OCI-LY1 (cell line): Measurements from ENCODE around the gene LARP4.

ENCODE experiments used
- H2AFZ ChIP-seq: fragments of 200-600 bp; sonication (generic), shearing (Covaris generic); 2 replicates; pipeline ENCODE4 v1.6.0; 2014; ENCODE audit warnings: antibody characterized with exemption, mild to moderate bottlenecking, low read length
- H3F3A ChIP-seq: fragments of 200-600 bp; sonication (generic), shearing (Covaris generic); 2 replicates; pipeline ENCODE4 v1.6.0; 2014; ENCODE audit warnings: mild to moderate bottlenecking, antibody characterized with exemption, low read length, moderate library complexity; ENCODE audit not compliant: insufficient read depth
- H3K27ac ChIP-seq: fragments of 200-600 bp; sonication (generic); 2 replicates; pipeline ENCODE4 v1.5.1; 2014; ENCODE audit warnings: low read length, mixed run types, mild to moderate bottlenecking, low read depth; ENCODE audit not compliant: poor library complexity, severe bottlenecking
- H3K27me3 ChIP-seq: fragments of 200-600 bp; sonication (generic); 2 replicates; pipeline ENCODE4 v1.6.0; 2014; ENCODE audit warnings: antibody characterized with exemption, mild to moderate bottlenecking, low read length, moderate library complexity; ENCODE audit not compliant: insufficient read depth
- H3K36me3 ChIP-seq: fragments of 200-600 bp; sonication (generic); 2 replicates; pipeline ENCODE4 v1.6.1; 2014; ENCODE audit warnings: mild to moderate bottlenecking, antibody characterized with exemption, low read length, moderate library complexity, mixed read lengths; ENCODE audit not compliant: insufficient read depth
- H3K4me1 ChIP-seq: fragments of 200-600 bp; sonication (generic); 2 replicates; pipeline ENCODE4 v1.5.1; 2014; ENCODE audit warnings: mild to moderate bottlenecking, low read length, moderate library complexity; ENCODE audit not compliant: insufficient read depth, severe bottlenecking
- H3K4me2 ChIP-seq: fragments of 200-600 bp; sonication (generic), shearing (Covaris generic); 2 replicates; pipeline ENCODE4 v1.6.1; 2014; ENCODE audit warnings: low read length
- H3K4me3 ChIP-seq: fragments of 200-600 bp; sonication (generic); 2 replicates; pipeline ENCODE4 v1.5.1; 2014; ENCODE audit warnings: low read length, low read depth, mild to moderate bottlenecking, mixed read lengths; ENCODE audit not compliant: poor library complexity, severe bottlenecking
- H3K79me2 ChIP-seq: fragments of 200-600 bp; shearing (Covaris generic); 2 replicates; pipeline ENCODE4 v1.6.1; 2016; ENCODE audit warnings: mixed run types, low read length, mixed read lengths; ENCODE audit not compliant: insufficient read depth
- H3K9ac ChIP-seq: fragments of 200-600 bp; sonication (generic), shearing (Covaris generic); 2 replicates; pipeline ENCODE4 v1.6.1; 2014; ENCODE audit warnings: mild to moderate bottlenecking, low read length, mixed read lengths
- H3K9me2 ChIP-seq: fragments of 200-600 bp; sonication (generic), shearing (Covaris generic); 2 replicates; pipeline ENCODE4 v1.6.1; 2014; ENCODE audit warnings: low read depth, mild to moderate bottlenecking, low read length, mixed read lengths
- H3K9me3 ChIP-seq: fragments of 200-600 bp; shearing (Covaris generic); 2 replicates; pipeline ENCODE4 v1.6.1; 2014; ENCODE audit warnings: low read length, mixed read lengths
- H4K20me1 ChIP-seq: fragments of 200-600 bp; sonication (generic), shearing (Covaris generic); 2 replicates; pipeline ENCODE4 v1.6.0; 2016; ENCODE audit warnings: mild to moderate bottlenecking, low read length; ENCODE audit not compliant: insufficient read depth
- EZH2 ChIP-seq: fragments of 200-600 bp; sonication (generic), shearing (Covaris generic); IDR thresholded peaks from 2 replicates; pipeline ENCODE4 v1.8.0; 2017; ENCODE audit warnings: borderline replicate concordance, mixed run types, mild to moderate bottlenecking, antibody characterized with exemption, low read length, moderate library complexity, mixed read lengths
- TF ChIP-seq, protein P1 (sequence below): fragments of 200-600 bp; sonication (generic), shearing (Covaris generic); IDR thresholded peaks from 2 replicates; pipeline ENCODE4 v1.5.1; 2017; ENCODE audit warnings: mild to moderate bottlenecking, antibody characterized with exemption, low read length, moderate library complexity, mixed read lengths

The LARP4 gene

DNA sequence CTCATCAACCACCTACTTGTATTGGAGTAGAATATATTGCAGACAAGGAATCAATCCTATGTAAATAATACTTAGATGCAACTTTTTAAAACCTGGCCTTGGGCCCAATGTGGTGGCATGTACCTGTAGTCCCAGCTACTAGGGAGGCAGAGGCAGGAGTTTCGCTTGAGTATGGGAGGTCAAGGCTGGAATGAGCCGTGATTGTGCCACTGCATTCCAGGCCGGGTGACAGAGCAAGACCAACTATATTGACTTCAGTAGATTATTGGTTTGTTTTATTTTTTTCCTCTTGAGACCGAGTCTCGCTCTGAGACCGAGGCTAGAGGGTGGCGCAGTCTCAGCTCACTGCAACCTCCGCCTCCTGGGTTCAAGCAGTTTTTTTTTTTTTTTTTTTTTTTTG is 3.6 kb downstream of the LARP4 start:
- TF ChIP-seq, protein P1, sequence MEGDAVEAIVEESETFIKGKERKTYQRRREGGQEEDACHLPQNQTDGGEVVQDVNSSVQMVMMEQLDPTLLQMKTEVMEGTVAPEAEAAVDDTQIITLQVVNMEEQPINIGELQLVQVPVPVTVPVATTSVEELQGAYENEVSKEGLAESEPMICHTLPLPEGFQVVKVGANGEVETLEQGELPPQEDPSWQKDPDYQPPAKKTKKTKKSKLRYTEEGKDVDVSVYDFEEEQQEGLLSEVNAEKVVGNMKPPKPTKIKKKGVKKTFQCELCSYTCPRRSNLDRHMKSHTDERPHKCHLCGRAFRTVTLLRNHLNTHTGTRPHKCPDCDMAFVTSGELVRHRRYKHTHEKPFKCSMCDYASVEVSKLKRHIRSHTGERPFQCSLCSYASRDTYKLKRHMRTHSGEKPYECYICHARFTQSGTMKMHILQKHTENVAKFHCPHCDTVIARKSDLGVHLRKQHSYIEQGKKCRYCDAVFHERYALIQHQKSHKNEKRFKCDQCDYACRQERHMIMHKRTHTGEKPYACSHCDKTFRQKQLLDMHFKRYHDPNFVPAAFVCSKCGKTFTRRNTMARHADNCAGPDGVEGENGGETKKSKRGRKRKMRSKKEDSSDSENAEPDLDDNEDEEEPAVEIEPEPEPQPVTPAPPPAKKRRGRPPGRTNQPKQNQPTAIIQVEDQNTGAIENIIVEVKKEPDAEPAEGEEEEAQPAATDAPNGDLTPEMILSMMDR, result no peak
- TF ChIP-seq EZH2, result no peak
- H4K20me1 ChIP-seq, result no peaks in the 10 kb centered on the region
- no peaks in the 10 kb centered on the region for H3K27me3 ChIP-seq
- H3K4me1 ChIP-seq, result peaks cover 23% of the 10 kb centered on the region
- H3K9me2 ChIP-seq, result no peaks in the 10 kb centered on the region
- no peaks in the 10 kb centered on the region for H3K9me3 ChIP-seq
- no peak overlapping the region for H3K4me3 ChIP-seq
- peaks cover 28% of the 10 kb centered on the region for H3K36me3 ChIP-seq
- no peak overlapping the region for H3K27ac ChIP-seq
- peaks cover 81% of the 10 kb centered on the region for H3K79me2 ChIP-seq
- H3F3A ChIP-seq, result no peaks in the 10 kb centered on the region
- no peak overlapping the region for H2AFZ ChIP-seq
- no peak overlapping the region for H3K9ac ChIP-seq
- H3K4me2 ChIP-seq, result no peak overlapping the region

DNA sequence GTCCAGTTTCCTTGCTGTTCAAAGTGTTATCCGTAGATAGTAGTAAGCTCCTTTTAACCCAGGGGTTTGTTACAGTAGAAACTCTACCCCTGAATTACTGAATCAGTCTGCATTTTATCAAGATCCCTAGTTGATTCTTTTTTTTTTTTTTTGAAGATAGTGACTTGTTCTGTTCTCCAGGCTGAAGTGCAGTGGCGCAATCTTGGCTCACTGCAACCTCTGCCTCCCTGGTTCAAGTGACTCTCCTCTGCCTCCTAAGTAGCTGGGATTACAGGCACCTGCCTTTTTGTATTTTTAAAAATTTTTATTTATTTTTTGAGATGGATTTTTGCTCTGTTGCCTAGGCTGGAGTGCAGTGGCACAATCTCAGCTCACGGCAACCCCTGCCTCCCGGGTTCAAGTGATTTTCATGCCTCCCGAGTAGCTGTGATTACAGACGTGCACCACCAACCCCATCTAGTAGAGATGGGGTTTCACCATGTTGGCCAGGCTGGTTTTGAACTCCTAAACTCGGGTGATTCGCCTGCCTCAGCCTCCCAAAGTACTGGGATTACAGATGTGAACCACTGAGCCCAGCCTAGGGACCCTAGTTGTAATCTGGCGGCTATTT is 10.5 kb downstream of the LARP4 start:
- Histone ChIP-seq H3F3A (no peaks in the 10 kb centered on the region), H4K20me1 (peaks cover 7% of the 10 kb centered on the region), H3K4me3 (no peak overlapping the region), H3K79me2 (peaks cover 98% of the 10 kb centered on the region), H3K9ac (no peak overlapping the region), H3K36me3 (peaks cover 40% of the 10 kb centered on the region), H2AFZ (no peak overlapping the region), H3K4me2 (no peak overlapping the region), H3K27ac (no peak overlapping the region), H3K4me1 (no peaks in the 10 kb centered on the region), H3K9me2 (no peaks in the 10 kb centered on the region), H3K27me3 (no peaks in the 10 kb centered on the region), H3K9me3 (no peaks in the 10 kb centered on the region)
- TF ChIP-seq, protein P1, result no peak
- TF ChIP-seq EZH2, result no peak

DNA sequence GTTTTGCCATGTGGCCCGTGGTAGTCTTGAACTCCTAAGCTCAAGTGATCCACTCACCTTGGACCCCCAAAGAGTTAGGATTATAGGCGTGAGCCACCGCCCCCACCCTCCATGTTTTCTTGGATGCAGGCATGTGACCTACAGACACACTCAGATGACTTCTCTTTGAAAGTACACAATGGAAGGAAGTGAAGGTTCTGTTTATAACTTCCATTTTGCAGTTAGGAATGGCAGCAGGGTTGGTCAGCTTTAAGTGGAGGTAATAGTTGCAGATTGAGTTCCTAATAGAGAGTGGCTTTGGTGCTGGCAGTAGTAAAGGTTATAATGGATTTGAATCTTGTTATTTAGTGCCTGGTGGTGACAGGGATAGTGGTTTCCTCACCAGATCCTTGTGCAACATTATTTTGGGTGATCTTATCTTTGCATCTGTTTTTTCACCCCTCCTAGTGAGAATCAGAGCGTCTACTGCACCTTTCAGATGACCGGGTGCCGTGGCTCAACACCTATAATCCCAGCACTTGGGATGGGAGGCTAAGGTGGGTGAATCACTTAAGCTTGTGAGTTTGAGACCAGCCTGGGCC is 15.3 kb downstream of the LARP4 start:
- H3K27me3 ChIP-seq, result no peaks in the 10 kb centered on the region
- no peak for TF ChIP-seq EZH2
- TF ChIP-seq, protein P1, result no peak
- no peak overlapping the region for H2AFZ ChIP-seq
- H3K9me2 ChIP-seq, result no peaks in the 10 kb centered on the region
- peaks cover 98% of the 10 kb centered on the region for H3K79me2 ChIP-seq
- no peak overlapping the region for H3K27ac ChIP-seq
- no peaks in the 10 kb centered on the region for H3K9me3 ChIP-seq
- peaks cover 7% of the 10 kb centered on the region for H4K20me1 ChIP-seq
- no peaks in the 10 kb centered on the region for H3K4me1 ChIP-seq
- no peak overlapping the region for H3K9ac ChIP-seq
- no peaks in the 10 kb centered on the region for H3F3A ChIP-seq
- peaks cover 57% of the 10 kb centered on the region for H3K36me3 ChIP-seq
- no peak overlapping the region for H3K4me2 ChIP-seq
- no peak overlapping the region for H3K4me3 ChIP-seq
